DND-41 (cell line): ENCODE measurements around the gene KRTAP22-1.

Source experiments
- ATAC-seq: fragments of 200-7000 bp; cut with Tn5 transposase; 3 replicates; pipeline ENCODE4 v1.9.1; 2021; ENCODE audit warnings: low read depth; ENCODE audit not compliant: insufficient read depth
- DNase-seq: peaks from one replicate; pipeline ENCODE4 v3.0.0-alpha.2; 2020
- H2AFZ ChIP-seq: 2 replicates; pipeline ENCODE4 v1.6.0; 2012; ENCODE audit warnings: low read depth, low read length
- H3K27ac ChIP-seq: 2 replicates; pipeline ENCODE4 v1.5.1; 2012; ENCODE audit warnings: low read length, inconsistent platforms
- H3K27me3 ChIP-seq: fragments of 200-600 bp; sonication (generic); 2 replicates; pipeline ENCODE4 v1.6.0; 2012; ENCODE audit warnings: low read length, mild to moderate bottlenecking, inconsistent platforms; ENCODE audit not compliant: insufficient read depth, poor library complexity
- H3K36me3 ChIP-seq: 2 replicates; pipeline ENCODE4 v1.5.1; 2012; ENCODE audit warnings: low read length, inconsistent platforms; ENCODE audit not compliant: insufficient read depth
- H3K4me1 ChIP-seq: 2 replicates; pipeline ENCODE4 v1.5.1; 2012; ENCODE audit warnings: mild to moderate bottlenecking, low read length; ENCODE audit not compliant: insufficient read depth
- H3K4me2 ChIP-seq: 2 replicates; pipeline ENCODE4 v1.6.0; 2012; ENCODE audit warnings: mild to moderate bottlenecking, moderate library complexity, low read length, inconsistent platforms; ENCODE audit not compliant: insufficient read depth
- H3K4me3 ChIP-seq, 2 experiments: fragments of 200-600 bp in 1 of 2; shearing (Covaris generic) in 1 of 2; 2 replicates each; pipeline ENCODE4 v1.5.1; 2012 to 2016; ENCODE audit warnings: inconsistent platforms in 2 of 2, low read length in 2 of 2, mild to moderate bottlenecking in 2 of 2, low read depth in 1 of 2, moderate library complexity in 1 of 2
- H3K79me2 ChIP-seq: 2 replicates; pipeline ENCODE4 v1.6.0; 2012; ENCODE audit warnings: low read length, inconsistent platforms; ENCODE audit not compliant: insufficient read depth
- H3K9ac ChIP-seq: 2 replicates; pipeline ENCODE4 v1.6.0; 2012; ENCODE audit warnings: low read depth, mild to moderate bottlenecking, inconsistent platforms, low read length, moderate library complexity
- H3K9me3 ChIP-seq: 2 replicates; pipeline ENCODE4 v1.5.1; 2012; ENCODE audit warnings: low read length, moderate library complexity, mild to moderate bottlenecking, inconsistent platforms; ENCODE audit not compliant: insufficient read depth, severe bottlenecking
- H4K20me1 ChIP-seq: 2 replicates; pipeline ENCODE4 v1.6.0; 2012; ENCODE audit warnings: low read length; ENCODE audit not compliant: insufficient read depth
- EZH2 ChIP-seq: IDR thresholded peaks from 3 replicates; pipeline ENCODE4 v1.6.1; 2012; ENCODE audit warnings: borderline replicate concordance, low read depth, mild to moderate bottlenecking, moderate library complexity, low read length, inconsistent platforms; ENCODE audit not compliant: severe bottlenecking
- TF ChIP-seq, protein P1 (sequence below): IDR thresholded peaks from 2 replicates; pipeline ENCODE4 v1.5.1; 2012; ENCODE audit warnings: borderline replicate concordance, low read length, moderate library complexity, mild to moderate bottlenecking; ENCODE audit not compliant: poor library complexity, severe bottlenecking; ENCODE audit errors: extremely low read depth

KRTAP22-1 gene

GRCh38 chr21:30561264-30561895, 39.5 kb upstream of the KRTAP22-1 start, which contains the start of gene KRTAP19-7:
KRTAP19-7 (minus strand) TSS chr21:30561314; CDS start chr21:30561289, 25 bp downstream.
- H4K20me1 ChIP-seq: no peaks in the 10 kb centered on the region
- no peak for ATAC-seq
- no peak within 1 kb of the TSS for H3K9ac ChIP-seq
- DNase-seq: no peak
- no peak within 1 kb of the TSS for H2AFZ ChIP-seq
- H3K27ac ChIP-seq: no peak within 1 kb of the TSS
- no peaks in the 10 kb centered on the region for H3K27me3 ChIP-seq
- H3K4me2 ChIP-seq: no peak within 1 kb of the TSS
- no peaks in the 10 kb centered on the region for H3K4me1 ChIP-seq
- no peak for TF ChIP-seq EZH2
- no peak within 1 kb of the TSS for H3K4me3 ChIP-seq
- H3K79me2 ChIP-seq: no peaks in the 10 kb centered on the region
- no peaks in the 10 kb centered on the region for H3K9me3 ChIP-seq
- no peaks in the 10 kb centered on the region for H3K36me3 ChIP-seq

DNA sequence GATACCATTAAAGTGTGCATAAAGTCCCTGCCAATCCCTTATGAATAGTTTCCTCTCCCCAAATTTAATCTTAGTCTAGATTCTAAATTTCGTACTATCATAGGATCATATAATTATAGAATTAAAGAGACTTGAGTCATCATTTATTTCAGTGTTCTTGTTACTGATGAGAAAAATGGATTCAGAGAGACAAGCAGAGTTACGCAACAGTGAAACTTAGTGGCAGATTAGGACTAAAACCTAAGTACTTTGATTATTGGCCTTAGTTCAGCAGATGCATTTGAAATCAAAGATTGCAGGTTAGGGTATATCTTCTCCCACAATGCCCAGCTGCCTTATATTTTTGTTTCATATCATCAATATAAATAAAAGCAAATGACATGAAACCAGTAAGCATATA, 38.9 kb upstream of the KRTAP22-1 start:
- Histone ChIP-seq H3K27ac (no peak overlapping the region), H3K4me2 (no peak overlapping the region), H3K79me2 (no peaks in the 10 kb centered on the region), H3K4me1 (no peaks in the 10 kb centered on the region), H2AFZ (no peak overlapping the region), H3K9me3 (no peaks in the 10 kb centered on the region), H3K36me3 (no peaks in the 10 kb centered on the region), H3K9ac (no peak overlapping the region), H4K20me1 (no peaks in the 10 kb centered on the region), H3K27me3 (no peaks in the 10 kb centered on the region), H3K4me3 (no peak overlapping the region)
- no peak for DNase-seq
- ATAC-seq: no peak
- no peak for TF ChIP-seq EZH2
- TF ChIP-seq, protein P1, sequence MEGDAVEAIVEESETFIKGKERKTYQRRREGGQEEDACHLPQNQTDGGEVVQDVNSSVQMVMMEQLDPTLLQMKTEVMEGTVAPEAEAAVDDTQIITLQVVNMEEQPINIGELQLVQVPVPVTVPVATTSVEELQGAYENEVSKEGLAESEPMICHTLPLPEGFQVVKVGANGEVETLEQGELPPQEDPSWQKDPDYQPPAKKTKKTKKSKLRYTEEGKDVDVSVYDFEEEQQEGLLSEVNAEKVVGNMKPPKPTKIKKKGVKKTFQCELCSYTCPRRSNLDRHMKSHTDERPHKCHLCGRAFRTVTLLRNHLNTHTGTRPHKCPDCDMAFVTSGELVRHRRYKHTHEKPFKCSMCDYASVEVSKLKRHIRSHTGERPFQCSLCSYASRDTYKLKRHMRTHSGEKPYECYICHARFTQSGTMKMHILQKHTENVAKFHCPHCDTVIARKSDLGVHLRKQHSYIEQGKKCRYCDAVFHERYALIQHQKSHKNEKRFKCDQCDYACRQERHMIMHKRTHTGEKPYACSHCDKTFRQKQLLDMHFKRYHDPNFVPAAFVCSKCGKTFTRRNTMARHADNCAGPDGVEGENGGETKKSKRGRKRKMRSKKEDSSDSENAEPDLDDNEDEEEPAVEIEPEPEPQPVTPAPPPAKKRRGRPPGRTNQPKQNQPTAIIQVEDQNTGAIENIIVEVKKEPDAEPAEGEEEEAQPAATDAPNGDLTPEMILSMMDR: no peak

GRCh38 chr21:30563072-30563471, 37.8 kb upstream of the KRTAP22-1 start:
- H3K4me3 ChIP-seq: no peak overlapping the region
- ATAC-seq (no peak), DNase-seq (no peak)
- H2AFZ ChIP-seq: no peak overlapping the region
- H3K9me3 ChIP-seq: no peaks in the 10 kb centered on the region
- H4K20me1 ChIP-seq: no peaks in the 10 kb centered on the region
- no peak overlapping the region for H3K27ac ChIP-seq
- no peak overlapping the region for H3K9ac ChIP-seq
- H3K36me3 ChIP-seq: no peaks in the 10 kb centered on the region
- no peaks in the 10 kb centered on the region for H3K4me1 ChIP-seq
- H3K27me3 ChIP-seq: no peaks in the 10 kb centered on the region
- no peaks in the 10 kb centered on the region for H3K79me2 ChIP-seq
- no peak for TF ChIP-seq EZH2
- TF ChIP-seq, protein P1: no peak
- H3K4me2 ChIP-seq: no peak overlapping the region

DNA sequence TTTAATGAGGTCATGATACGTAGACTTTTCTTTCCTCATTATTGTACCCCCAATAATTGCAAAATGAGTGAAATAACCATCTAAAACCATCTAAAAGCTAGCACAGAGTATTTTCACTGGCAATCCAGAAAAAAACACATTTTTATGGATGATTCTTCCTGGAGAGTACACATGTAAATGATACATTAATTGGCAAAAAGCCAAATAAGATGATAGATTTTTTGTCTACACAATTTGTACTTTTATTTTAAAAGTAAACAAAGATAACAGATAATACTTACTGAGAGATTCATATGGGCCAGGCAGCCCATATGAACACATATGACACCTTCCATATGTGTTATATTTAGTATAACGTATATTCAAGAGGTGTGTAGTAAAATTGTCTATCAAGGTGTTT, 37.3 kb upstream of the KRTAP22-1 start:
- H3K27me3 ChIP-seq: no peaks in the 10 kb centered on the region
- TF ChIP-seq, protein P1: no peak
- no peak for TF ChIP-seq EZH2
- no peak overlapping the region for H2AFZ ChIP-seq

More for the DNA sequence above, 37.3 kb upstream of the KRTAP22-1 start:
- Histone ChIP-seq H3K9ac (no peak overlapping the region), H3K4me1 (no peaks in the 10 kb centered on the region), H3K79me2 (no peaks in the 10 kb centered on the region), H3K36me3 (no peaks in the 10 kb centered on the region), H4K20me1 (no peaks in the 10 kb centered on the region), H3K9me3 (no peaks in the 10 kb centered on the region), H3K4me2 (no peak overlapping the region), H3K4me3 (no peak overlapping the region), H3K27ac (no peak overlapping the region)
- ATAC-seq (no peak), DNase-seq (no peak)
